HepG2 (cell line): Measurements from ENCODE around the gene GMPPB. TPM values are rescaled to one million over a fixed set of nuclear protein-coding genes. Genes with fewer than 3 reads are reported as not detected.

Experiments
- DZIP1 ChIP-seq: sonication (generic); formaldehyde crosslinking; IDR thresholded peaks from 2 replicates; pipeline ENCODE4 v1.5.0; 2020; ENCODE audit warnings: mild to moderate bottlenecking, missing genetic modification reagents
- FOXO1 ChIP-seq: sonication (generic); formaldehyde crosslinking; IDR thresholded peaks from 2 replicates; pipeline ENCODE4 v1.4.0; 2020; ENCODE audit warnings: missing genetic modification reagents
- PRPF4 ChIP-seq: fragments of 200-400 bp; formaldehyde crosslinking; IDR thresholded peaks from 2 replicates; pipeline ENCODE4 v1.6.1; 2016; ENCODE audit warnings: low read length, low read depth; ENCODE audit not compliant: poor library complexity, severe bottlenecking
- ZBTB40 ChIP-seq, 2 experiments: fragments of 450-650 bp in 1 of 2; sonication (generic) in 1 of 2; formaldehyde crosslinking in 1 of 2; IDR thresholded peaks; 2 replicates each; pipeline versions ENCODE4 v1.6.1 to v1.8.0; 2016 to 2022; ENCODE audit warnings: antibody characterized with exemption in 1 of 2, mild to moderate bottlenecking in 1 of 2, missing genetic modification reagents in 1 of 2
- ZBTB44 ChIP-seq: sonication (generic); formaldehyde crosslinking; IDR thresholded peaks from 2 replicates; pipeline ENCODE4 v1.4.0; 2020; ENCODE audit warnings: missing genetic modification reagents
- ZBTB46 ChIP-seq: sonication (generic); formaldehyde crosslinking; IDR thresholded peaks from 2 replicates; pipeline ENCODE4 v1.4.0; 2020; ENCODE audit warnings: mild to moderate bottlenecking, missing genetic modification reagents, borderline replicate concordance
- ZNF101 ChIP-seq: sonication (generic); formaldehyde crosslinking; IDR thresholded peaks from 2 replicates; pipeline ENCODE4 v1.4.0; 2020; ENCODE audit warnings: mild to moderate bottlenecking, low read depth, missing genetic modification reagents, borderline replicate concordance
- ZNF234 ChIP-seq: sonication (generic); formaldehyde crosslinking; conservative IDR thresholded peaks from 2 replicates; pipeline ENCODE4 v1.5.1; 2020; ENCODE audit warnings: mild to moderate bottlenecking, missing genetic modification reagents
- ZNF691 ChIP-seq: sonication (generic); formaldehyde crosslinking; IDR thresholded peaks from 2 replicates; pipeline ENCODE4 v1.4.0; 2020; ENCODE audit warnings: missing genetic modification reagents, low read depth, mild to moderate bottlenecking, borderline replicate concordance
- polyA plus RNA-seq, 8 experiments: library from polyadenylated mRNA; depleted of rRNA in 3 of 8; stranded (reverse) in 7 of 8; unstranded in 1 of 8; fragments of >200 nt; fragmentation: Illumina TruSeq in 4 of 8; extraction: Trizol in 4 of 8; gene quantifications; 2 replicates each; pipeline versions ENCODE4 v1.2.1 to v1.2.3, GENCODE V29; 2011 to 2016; ENCODE audit warnings: low read depth in 4 of 8, missing spikeins in 1 of 8, mixed read lengths in 1 of 8; ENCODE audit not compliant: insufficient read depth in 1 of 8
- total RNA-seq, 5 experiments: library from RNA; depleted of rRNA; stranded (reverse); fragments of >200 nt; fragmentation: Illumina TruSeq; extraction: Trizol; gene quantifications; 2 replicates each; pipeline ENCODE4 v1.2.3, GENCODE V29; 2016; ENCODE audit warnings: low read depth in 1 of 5

GMPPB gene
- total and polyA plus RNA-seq, 2 of the 13 experiments (the other 11 are each of a cell fraction or from before 2014, with no cell fraction given): 6.5 to 23.1 TPM

GRCh38 chr3:49723628-49724551, at the start of gene GMPPB (continued):
- TF ChIP-seq DZIP1 (CRISPR knock-in tag) (no peak), ZNF101 (CRISPR knock-in tag) (0 out of 2 replicates have a peak, but pooled peaks have one; percentile 22), ZBTB40 (IDR thresholded peaks at IDR 0.05) (no peak), ZBTB40 (CRISPR knock-in tag; IDR thresholded peaks at IDR 0.05) (peak; percentile 22; the same call in 1 of the 2 replicates), FOXO1 (no peak; the same call in 1 of the 2 replicates), ZNF234 (CRISPR knock-in tag) (no peak), ZBTB46 (no peak), ZBTB44 (CRISPR knock-in tag) (no peak), ZNF691 (CRISPR knock-in tag) (no peak), PRPF4 (no peak)
